Measurements from ENCODE around the gene RIMBP2.

RIMBP2 gene

DNA sequence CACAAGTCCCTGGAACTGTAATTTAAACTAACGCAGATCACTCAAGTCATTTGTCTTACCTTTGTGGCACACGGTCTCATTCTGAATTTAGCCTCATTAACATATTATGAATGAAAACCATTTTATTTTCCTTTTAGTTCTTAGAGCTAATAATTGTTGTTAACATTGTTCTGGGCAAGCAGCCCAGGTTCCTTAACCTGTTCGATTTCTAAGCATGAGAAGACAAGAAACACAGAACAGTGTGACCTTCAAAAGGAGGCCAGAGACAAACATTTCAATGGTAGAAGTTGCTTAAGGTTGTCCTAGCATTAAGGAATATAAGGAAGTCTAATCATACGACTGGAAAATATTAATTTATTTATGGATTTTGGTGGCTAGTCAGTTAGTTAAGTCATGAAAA lies 343.2 kb downstream of the RIMBP2 start:
- TF ChIP-seq, protein P1, sequence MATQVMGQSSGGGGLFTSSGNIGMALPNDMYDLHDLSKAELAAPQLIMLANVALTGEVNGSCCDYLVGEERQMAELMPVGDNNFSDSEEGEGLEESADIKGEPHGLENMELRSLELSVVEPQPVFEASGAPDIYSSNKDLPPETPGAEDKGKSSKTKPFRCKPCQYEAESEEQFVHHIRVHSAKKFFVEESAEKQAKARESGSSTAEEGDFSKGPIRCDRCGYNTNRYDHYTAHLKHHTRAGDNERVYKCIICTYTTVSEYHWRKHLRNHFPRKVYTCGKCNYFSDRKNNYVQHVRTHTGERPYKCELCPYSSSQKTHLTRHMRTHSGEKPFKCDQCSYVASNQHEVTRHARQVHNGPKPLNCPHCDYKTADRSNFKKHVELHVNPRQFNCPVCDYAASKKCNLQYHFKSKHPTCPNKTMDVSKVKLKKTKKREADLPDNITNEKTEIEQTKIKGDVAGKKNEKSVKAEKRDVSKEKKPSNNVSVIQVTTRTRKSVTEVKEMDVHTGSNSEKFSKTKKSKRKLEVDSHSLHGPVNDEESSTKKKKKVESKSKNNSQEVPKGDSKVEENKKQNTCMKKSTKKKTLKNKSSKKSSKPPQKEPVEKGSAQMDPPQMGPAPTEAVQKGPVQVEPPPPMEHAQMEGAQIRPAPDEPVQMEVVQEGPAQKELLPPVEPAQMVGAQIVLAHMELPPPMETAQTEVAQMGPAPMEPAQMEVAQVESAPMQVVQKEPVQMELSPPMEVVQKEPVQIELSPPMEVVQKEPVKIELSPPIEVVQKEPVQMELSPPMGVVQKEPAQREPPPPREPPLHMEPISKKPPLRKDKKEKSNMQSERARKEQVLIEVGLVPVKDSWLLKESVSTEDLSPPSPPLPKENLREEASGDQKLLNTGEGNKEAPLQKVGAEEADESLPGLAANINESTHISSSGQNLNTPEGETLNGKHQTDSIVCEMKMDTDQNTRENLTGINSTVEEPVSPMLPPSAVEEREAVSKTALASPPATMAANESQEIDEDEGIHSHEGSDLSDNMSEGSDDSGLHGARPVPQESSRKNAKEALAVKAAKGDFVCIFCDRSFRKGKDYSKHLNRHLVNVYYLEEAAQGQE (IDR thresholded peaks at IDR 0.05; ENCODE audit: insufficient read depth in 1 of 2, low read depth in 2 of 2, low read length in 2 of 2) = no peak
- TF ChIP-seq SIN3A (IDR thresholded peaks at IDR 0.05; ENCODE audit: borderline replicate concordance, insufficient read depth, low read length) (no peak), POLR2AphosphoS5 (IDR thresholded peaks at IDR 0.05; ENCODE audit: low read depth, low read length) (no peak), TAF1 (IDR thresholded peaks at IDR 0.05; ENCODE audit: borderline replicate concordance, insufficient read depth, low read length) (no peak), FOXP2 (optimal IDR thresholded peaks at IDR 0.05; ENCODE audit: borderline replicate concordance, extremely low read depth, extremely low read length, insufficient read depth) (no peak)

DNA sequence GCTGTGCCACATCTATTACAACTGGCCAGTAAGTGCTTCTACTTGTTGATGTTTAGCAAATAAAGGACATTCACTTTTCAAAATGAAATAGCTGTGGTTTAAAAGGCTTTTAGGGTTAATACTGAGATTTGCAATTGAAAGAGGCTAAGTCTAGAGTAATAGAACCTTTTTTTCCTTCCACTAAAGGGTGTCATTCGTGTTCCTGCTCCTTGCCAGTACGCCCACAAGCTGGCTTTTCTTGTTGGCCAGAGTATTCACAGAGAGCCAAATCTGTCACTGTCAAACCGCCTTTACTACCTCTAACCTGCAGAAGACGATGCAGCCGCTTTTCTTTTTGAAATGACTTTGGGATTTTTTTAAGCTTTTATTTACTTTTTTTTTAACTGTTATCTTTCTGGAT lies 344.8 kb downstream of the RIMBP2 start:
- TF ChIP-seq SIN3A (IDR thresholded peaks at IDR 0.05; ENCODE audit: borderline replicate concordance, insufficient read depth, low read length) (no peak), POLR2AphosphoS5 (IDR thresholded peaks at IDR 0.05; ENCODE audit: low read depth, low read length) (no peak), TAF1 (IDR thresholded peaks at IDR 0.05; ENCODE audit: borderline replicate concordance, insufficient read depth, low read length) (no peak), FOXP2 (optimal IDR thresholded peaks at IDR 0.05; ENCODE audit: borderline replicate concordance, extremely low read depth, extremely low read length, insufficient read depth) (no peak)
- TF ChIP-seq, protein P1 (IDR thresholded peaks at IDR 0.05; ENCODE audit: insufficient read depth in 1 of 2, low read depth in 2 of 2, low read length in 2 of 2) = no peak

DNA sequence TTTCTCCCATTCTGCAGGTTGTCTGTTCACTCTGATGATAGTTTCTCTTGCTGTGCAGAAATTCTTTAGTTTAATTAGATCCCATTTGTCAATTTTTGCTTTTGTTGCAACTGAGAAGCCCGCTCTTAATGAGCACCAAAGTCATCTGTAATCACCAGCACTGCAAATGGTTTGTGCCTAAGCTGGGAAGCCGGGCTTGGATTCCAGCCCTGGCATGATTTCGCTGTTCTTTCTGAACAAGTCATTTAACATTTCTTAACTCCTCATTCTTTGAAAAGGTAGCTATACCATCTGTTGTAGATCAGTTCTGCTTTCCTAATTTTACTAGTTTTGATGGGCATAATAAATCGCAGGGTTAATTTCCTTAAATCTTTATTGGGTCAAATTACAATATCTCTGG lies 346.3 kb downstream of the RIMBP2 start:
- TF ChIP-seq TAF1 (IDR thresholded peaks at IDR 0.05; ENCODE audit: borderline replicate concordance, insufficient read depth, low read length) (no peak), POLR2AphosphoS5 (IDR thresholded peaks at IDR 0.05; ENCODE audit: low read depth, low read length) (no peak), SIN3A (IDR thresholded peaks at IDR 0.05; ENCODE audit: borderline replicate concordance, insufficient read depth, low read length) (no peak), FOXP2 (optimal IDR thresholded peaks at IDR 0.05; ENCODE audit: borderline replicate concordance, extremely low read depth, extremely low read length, insufficient read depth) (no peak)
- TF ChIP-seq, protein P1 (IDR thresholded peaks at IDR 0.05; ENCODE audit: insufficient read depth in 1 of 2, low read depth in 2 of 2, low read length in 2 of 2) = no peak

DNA sequence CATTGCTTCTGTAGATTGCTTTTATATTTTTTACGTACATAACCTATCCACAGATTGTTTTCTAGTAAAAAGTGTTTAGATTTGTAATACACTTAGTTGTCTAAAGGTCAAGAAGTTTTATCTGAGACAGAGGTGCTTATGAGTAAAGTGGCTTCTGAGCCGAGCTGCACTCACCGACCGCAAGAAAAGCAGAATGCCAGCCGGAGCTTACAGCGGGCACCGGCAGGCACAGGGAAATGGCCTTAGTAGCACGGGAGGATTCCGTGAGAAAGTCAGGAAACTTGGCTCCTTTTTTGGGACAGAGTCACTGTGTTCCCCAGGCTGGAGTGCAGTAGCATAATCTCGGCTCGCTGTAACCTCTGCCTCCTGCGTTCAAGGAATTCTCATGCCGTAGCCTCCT lies 348.6 kb downstream of the RIMBP2 start:
- TF ChIP-seq POLR2AphosphoS5 (IDR thresholded peaks at IDR 0.05; ENCODE audit: low read depth, low read length) (no peak), SIN3A (IDR thresholded peaks at IDR 0.05; ENCODE audit: borderline replicate concordance, insufficient read depth, low read length) (no peak), FOXP2 (optimal IDR thresholded peaks at IDR 0.05; ENCODE audit: borderline replicate concordance, extremely low read depth, extremely low read length, insufficient read depth) (no peak), TAF1 (IDR thresholded peaks at IDR 0.05; ENCODE audit: borderline replicate concordance, insufficient read depth, low read length) (no peak)
- TF ChIP-seq, protein P1 (IDR thresholded peaks at IDR 0.05; ENCODE audit: insufficient read depth in 1 of 2, low read depth in 2 of 2, low read length in 2 of 2) = no peak

DNA sequence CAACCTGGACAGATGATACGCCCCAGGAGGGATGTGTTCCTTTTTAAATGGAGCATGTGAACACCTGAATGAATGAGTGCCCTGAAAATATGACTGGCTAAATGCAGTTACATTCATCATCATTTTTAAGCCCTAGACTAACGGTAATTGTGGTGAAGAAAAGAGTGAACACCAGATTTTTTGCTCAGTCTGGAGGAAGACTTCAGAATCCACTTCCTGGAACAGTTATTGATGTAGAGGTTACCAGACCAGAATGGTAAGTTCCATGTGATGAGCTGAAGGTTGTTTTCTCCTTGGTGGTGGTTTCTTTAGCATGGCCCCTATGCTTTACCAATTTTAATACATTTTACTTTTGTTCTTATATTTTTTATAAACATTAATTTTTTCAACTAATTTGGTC lies 349.1 kb downstream of the RIMBP2 start:
- TF ChIP-seq FOXP2 (optimal IDR thresholded peaks at IDR 0.05; ENCODE audit: borderline replicate concordance, extremely low read depth, extremely low read length, insufficient read depth) (no peak), TAF1 (IDR thresholded peaks at IDR 0.05; ENCODE audit: borderline replicate concordance, insufficient read depth, low read length) (no peak), POLR2AphosphoS5 (IDR thresholded peaks at IDR 0.05; ENCODE audit: low read depth, low read length) (no peak), SIN3A (IDR thresholded peaks at IDR 0.05; ENCODE audit: borderline replicate concordance, insufficient read depth, low read length) (no peak)
- TF ChIP-seq, protein P1 (IDR thresholded peaks at IDR 0.05; ENCODE audit: insufficient read depth in 1 of 2, low read depth in 2 of 2, low read length in 2 of 2) = no peak

Data from PFSK-1 (cell line).